CD14-positive monocyte (primary cell): ENCODE measurements around the gene SPRY4. TPM values are rescaled to one million over a fixed set of nuclear protein-coding genes. Genes with fewer than 3 reads are reported as not detected.

Source experiments
- DNase-seq, 3 donors: peaks; one replicate each; pipeline ENCODE4 v3.0.0-alpha.2; 2011 to 2022
- H2AFZ ChIP-seq: 2 replicates; pipeline ENCODE4 v1.6.0; 2012; ENCODE audit warnings: mild to moderate bottlenecking, low read depth, low read length, inconsistent platforms; ENCODE audit not compliant: insufficient read depth, poor library complexity, severe bottlenecking
- H3K27ac ChIP-seq, 2 donors: 1 replicate in 1 of 2; 2 replicates in 1 of 2; pipeline ENCODE4 v1.5.1; 2012 to 2013; ENCODE audit warnings: low read length in 2 of 2, control low read depth in 1 of 2, inconsistent platforms in 1 of 2, low read depth in 1 of 2, mild to moderate bottlenecking in 1 of 2
- H3K27me3 ChIP-seq, 2 donors: one replicate each; pipeline versions ENCODE4 v1.6.0 to v1.6.1; 2011 to 2013; ENCODE audit warnings: low read length in 2 of 2; ENCODE audit not compliant: control insufficient read depth in 2 of 2, insufficient read depth in 2 of 2
- H3K36me3 ChIP-seq, 2 donors: replicated peaks in 1 of 2; 1 replicate in 1 of 2; 2 replicates in 1 of 2; pipeline versions ENCODE4 v1.5.1 to v1.6.1; 2012 to 2013; ENCODE audit warnings: low read length in 2 of 2, control low read depth in 1 of 2, inconsistent platforms in 1 of 2, mild to moderate bottlenecking in 1 of 2; ENCODE audit not compliant: insufficient read depth in 2 of 2, control insufficient read depth in 1 of 2
- H3K4me1 ChIP-seq, 2 donors: 1 replicate in 1 of 2; 2 replicates in 1 of 2; pipeline versions ENCODE4 v1.5.1 to v1.6.1; 2012 to 2013; ENCODE audit warnings: low read length in 2 of 2, control low read depth in 1 of 2, inconsistent platforms in 1 of 2, mild to moderate bottlenecking in 1 of 2, moderate library complexity in 1 of 2; ENCODE audit not compliant: insufficient read depth in 2 of 2, control insufficient read depth in 1 of 2
- H3K4me2 ChIP-seq: replicated peaks from 2 replicates; pipeline ENCODE3; 2012; ENCODE audit warnings: low read length, moderate library complexity, mild to moderate bottlenecking; ENCODE audit not compliant: poor library complexity, severe bottlenecking; ENCODE audit errors: extremely low read depth
- H3K4me3 ChIP-seq, 3 experiments: fragments of 200-600 bp in 1 of 3; sonication (generic) in 1 of 3; replicated peaks in 1 of 3; 1 replicate in 2 of 3; 2 replicates in 1 of 3; pipeline ENCODE4 v1.5.1; 2011 to 2013; ENCODE audit warnings: low read length in 3 of 3, mild to moderate bottlenecking in 3 of 3, control low read depth in 2 of 3, low read depth in 2 of 3, inconsistent platforms in 1 of 3, moderate library complexity in 1 of 3
- H3K79me2 ChIP-seq: 2 replicates; pipeline ENCODE4 v1.6.0; 2012; ENCODE audit warnings: mild to moderate bottlenecking, control low read depth, inconsistent platforms, low read length, moderate library complexity; ENCODE audit not compliant: insufficient read depth
- H3K9ac ChIP-seq: 2 replicates; pipeline ENCODE4 v1.6.0; 2017; ENCODE audit warnings: low read length, mild to moderate bottlenecking; ENCODE audit not compliant: insufficient read depth, poor library complexity, severe bottlenecking
- H3K9me3 ChIP-seq, 2 donors: replicated peaks in 1 of 2; 1 replicate in 1 of 2; 2 replicates in 1 of 2; pipeline versions ENCODE4 v1.5.1 to v1.6.1; 2012 to 2013; ENCODE audit warnings: low read length in 2 of 2, control low read depth in 1 of 2; ENCODE audit not compliant: control insufficient read depth in 1 of 2, insufficient read depth in 1 of 2
- H4K20me1 ChIP-seq: 2 replicates; pipeline ENCODE4 v1.6.0; 2012; ENCODE audit warnings: mild to moderate bottlenecking, low read length, control low read depth, moderate library complexity; ENCODE audit not compliant: insufficient read depth
- H3K27ac Mint-ChIP-seq, 7 donors: one replicate each; pipeline ENCODE4 v1.8.0; 2020; ENCODE audit warnings: mild to moderate bottlenecking in 7 of 7, mixed read lengths in 7 of 7, moderate library complexity in 6 of 7, inconsistent platforms in 2 of 7
- H3K27me3 Mint-ChIP-seq, 3 donors: one replicate each; pipeline ENCODE4 v1.8.0; 2021 to 2022; ENCODE audit warnings: low read depth in 3 of 3, mild to moderate bottlenecking in 3 of 3, mixed read lengths in 3 of 3, moderate library complexity in 3 of 3, inconsistent platforms in 1 of 3
- H3K36me3 Mint-ChIP-seq, 2 donors: one replicate each; pipeline ENCODE4 v1.8.0; 2020; ENCODE audit warnings: mixed read lengths in 2 of 2, inconsistent platforms in 1 of 2, mild to moderate bottlenecking in 1 of 2
- H3K4me1 Mint-ChIP-seq: one replicate; pipeline ENCODE4 v1.8.0; 2020; ENCODE audit warnings: mild to moderate bottlenecking, mixed read lengths
- H3K4me3 Mint-ChIP-seq, 2 donors: one replicate each; pipeline ENCODE4 v1.8.0; 2020; ENCODE audit warnings: mild to moderate bottlenecking in 2 of 2, mixed read lengths in 2 of 2, moderate library complexity in 1 of 2
- H3K9me3 Mint-ChIP-seq, 7 donors: one replicate each; pipeline ENCODE4 v1.8.0; 2020 to 2022; ENCODE audit warnings: mixed read lengths in 7 of 7, mild to moderate bottlenecking in 6 of 7, moderate library complexity in 6 of 7, inconsistent platforms in 2 of 7
- WGBS: methylation state at CpG from one replicate; pipeline ENCODE4 v1.1.5; 2013; ENCODE audit warnings: missing lambda C conversion rate; ENCODE audit not compliant: insufficient coverage; 5-methylcytosine and 5-hydroxymethylcytosine counted together
- intact Hi-C, 2 donors: fragments of 100-400 bp; cut with micrococcal nuclease; formaldehyde crosslinking; loops; one replicate each; pipeline versions ENCODE4 v1.15.0 to v1.15.1; 2023
- polyA plus RNA-seq, 3 donors: library from polyadenylated mRNA; depleted of rRNA in 1 of 3; unstranded in 2 of 3; stranded (reverse) in 1 of 3; fragments of 300-500 nt in 2 of 3; fragments of >200 nt in 1 of 3; fragmentation: Illumina TruSeq in 2 of 3; gene quantifications; 1 replicate in 2 of 3; 2 replicates in 1 of 3; pipeline ENCODE4 v1.2.3, GENCODE V29; 2012 to 2021
- TF ChIP-seq, protein P1 (sequence below): fragments of 200-600 bp; IDR thresholded peaks from one replicate; pipeline ENCODE4 v1.8.0; 2022; ENCODE audit warnings: antibody characterized with exemption, mild to moderate bottlenecking

SPRY4 gene
- polyA plus RNA-seq, 3 donors: not detected

DNA sequence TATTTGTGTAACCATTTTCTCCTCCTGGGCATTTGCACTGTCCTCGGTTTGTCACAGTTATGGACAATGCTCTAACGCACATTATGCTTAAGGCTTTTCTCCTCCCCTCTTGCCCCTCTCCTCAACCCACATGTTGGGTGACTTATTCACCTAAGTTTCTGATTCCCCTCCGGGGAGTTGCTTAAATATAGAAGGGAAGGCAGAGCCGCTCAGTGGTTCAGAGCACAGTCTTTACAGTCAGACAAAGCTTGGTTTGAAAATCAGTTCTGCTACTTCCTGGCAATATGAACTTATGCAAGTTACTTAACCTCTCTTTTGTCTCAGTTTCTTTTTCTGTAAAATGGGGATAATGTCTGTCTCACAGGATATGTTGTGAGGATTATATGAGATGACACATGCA lies 41.2 kb upstream of the SPRY4 start:
- Mint-ChIP-seq H3K27ac (no peak overlapping the region), H3K4me3 (peak overlapping the region in 1 of 2 donors; percentile 74), H3K4me1 (peaks cover 4% of the 10 kb centered on the region), H3K9me3 (peaks cover 0 to 12% (median 4%) of the 10 kb centered on the region in 7 donors), H3K36me3 (no peaks in the 10 kb centered on the region), H3K27me3 (peaks cover 85 to 92% (median 90%) of the 10 kb centered on the region in 3 donors)
- no peaks in the 10 kb centered on the region for H3K4me1 ChIP-seq
- TF ChIP-seq, protein P1, sequence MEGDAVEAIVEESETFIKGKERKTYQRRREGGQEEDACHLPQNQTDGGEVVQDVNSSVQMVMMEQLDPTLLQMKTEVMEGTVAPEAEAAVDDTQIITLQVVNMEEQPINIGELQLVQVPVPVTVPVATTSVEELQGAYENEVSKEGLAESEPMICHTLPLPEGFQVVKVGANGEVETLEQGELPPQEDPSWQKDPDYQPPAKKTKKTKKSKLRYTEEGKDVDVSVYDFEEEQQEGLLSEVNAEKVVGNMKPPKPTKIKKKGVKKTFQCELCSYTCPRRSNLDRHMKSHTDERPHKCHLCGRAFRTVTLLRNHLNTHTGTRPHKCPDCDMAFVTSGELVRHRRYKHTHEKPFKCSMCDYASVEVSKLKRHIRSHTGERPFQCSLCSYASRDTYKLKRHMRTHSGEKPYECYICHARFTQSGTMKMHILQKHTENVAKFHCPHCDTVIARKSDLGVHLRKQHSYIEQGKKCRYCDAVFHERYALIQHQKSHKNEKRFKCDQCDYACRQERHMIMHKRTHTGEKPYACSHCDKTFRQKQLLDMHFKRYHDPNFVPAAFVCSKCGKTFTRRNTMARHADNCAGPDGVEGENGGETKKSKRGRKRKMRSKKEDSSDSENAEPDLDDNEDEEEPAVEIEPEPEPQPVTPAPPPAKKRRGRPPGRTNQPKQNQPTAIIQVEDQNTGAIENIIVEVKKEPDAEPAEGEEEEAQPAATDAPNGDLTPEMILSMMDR: no peak
- no peaks in the 10 kb centered on the region for H3K36me3 ChIP-seq
- H3K9me3 ChIP-seq: peaks cover 0 to 9% of the 10 kb centered on the region in 2 donors
- H3K79me2 ChIP-seq: no peaks in the 10 kb centered on the region
- H3K9ac ChIP-seq: no peak overlapping the region
- no peak overlapping the region for H3K4me3 ChIP-seq
- no peak overlapping the region for H3K27ac ChIP-seq
- DNase-seq: no peak
- H3K4me2 ChIP-seq: no peak overlapping the region
- H4K20me1 ChIP-seq: no peaks in the 10 kb centered on the region
- H3K27me3 ChIP-seq: peaks cover 52 to 72% of the 10 kb centered on the region in 2 donors
- intact Hi-C loops: no loop called here
- H2AFZ ChIP-seq: no peak overlapping the region
- WGBS: 100% methylated on average over 2 of the region's 4 CpGs

DNA sequence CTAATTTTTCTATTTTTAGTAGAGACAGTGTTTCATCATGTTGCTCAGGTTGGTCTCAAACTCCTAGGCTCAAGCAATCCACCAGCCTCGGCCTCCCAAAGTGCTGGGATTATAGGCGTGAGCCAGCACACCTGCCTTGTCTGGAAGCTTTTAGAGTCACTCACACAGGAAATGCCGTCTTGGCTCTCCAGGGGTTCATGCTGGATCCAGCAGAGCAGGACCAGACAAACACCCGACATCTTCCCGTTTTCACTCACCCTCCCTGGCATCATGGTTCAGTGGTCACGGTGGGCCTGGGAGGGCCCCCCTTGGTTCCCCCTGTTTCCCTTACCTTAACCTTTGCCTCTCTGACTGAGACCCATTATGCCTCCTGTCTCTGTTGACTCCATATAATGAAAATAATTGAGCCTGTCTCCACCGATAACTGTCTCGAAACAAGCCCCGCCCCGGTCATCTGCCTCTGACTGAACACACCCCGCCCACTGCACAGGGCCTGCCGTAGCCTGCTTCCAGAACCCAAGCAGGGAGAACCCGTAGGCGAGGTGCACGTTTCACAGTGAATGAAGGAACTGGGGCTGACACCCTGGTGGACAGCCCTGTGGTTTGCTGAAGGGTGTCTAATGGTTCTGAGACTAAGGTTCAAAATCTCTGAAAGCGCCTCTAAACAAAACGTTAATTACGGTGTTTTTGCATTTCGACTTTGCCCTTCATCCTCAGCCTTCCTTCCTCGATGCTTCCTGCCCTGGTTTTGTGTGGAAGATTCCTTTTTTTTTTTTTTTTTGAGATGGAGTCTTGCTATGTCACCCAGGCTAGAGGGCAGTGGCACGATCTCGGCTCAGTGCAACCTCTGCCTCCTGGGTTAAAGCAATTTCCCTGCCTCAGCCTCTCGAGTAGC lies 39.7 kb upstream of the SPRY4 start:
- no peaks in the 10 kb centered on the region for H4K20me1 ChIP-seq
- 88% methylated on average over 13 of the region's 23 CpGs for WGBS
- H3K9me3 Mint-ChIP-seq: peaks cover 0 to 12% (median 4%) of the 10 kb centered on the region in 7 donors
- H3K79me2 ChIP-seq: no peaks in the 10 kb centered on the region
- TF ChIP-seq, protein P1: no peak
- H3K27ac ChIP-seq: no peak overlapping the region
- H3K4me2 ChIP-seq: no peak overlapping the region
- peaks cover 0 to 21% of the 10 kb centered on the region in 2 donors for H3K9me3 ChIP-seq
- H3K27me3 Mint-ChIP-seq: peaks cover 93 to 97% (median 93%) of the 10 kb centered on the region in 3 donors
- H3K4me3 Mint-ChIP-seq: peak overlapping the region in 1 of 2 donors; percentile 70
- peaks cover 67 to 87% of the 10 kb centered on the region in 2 donors for H3K27me3 ChIP-seq
- peaks cover 4% of the 10 kb centered on the region for H3K4me1 Mint-ChIP-seq
- no peak for DNase-seq
- H3K27ac Mint-ChIP-seq: peak overlapping the region in 1 of 7 donors; percentile 8
- intact Hi-C loops: no loop called here
- H3K4me1 ChIP-seq: no peaks in the 10 kb centered on the region
- H3K36me3 ChIP-seq: no peaks in the 10 kb centered on the region
- no peak overlapping the region for H3K4me3 ChIP-seq
- H3K36me3 Mint-ChIP-seq: no peaks in the 10 kb centered on the region
- no peak overlapping the region for H2AFZ ChIP-seq
- no peak overlapping the region for H3K9ac ChIP-seq
